Measurements from ENCODE around the gene OR51A4. TPM values are rescaled to one million over a fixed set of nuclear protein-coding genes. Genes with fewer than 3 reads are reported as not detected.
"Not testable (repeated sequence)": the region's sequence is repeated elsewhere in the genome, so short reads cannot be mapped to it uniquely, and the experiment has no call there.

The OR51A4 gene, protein sequence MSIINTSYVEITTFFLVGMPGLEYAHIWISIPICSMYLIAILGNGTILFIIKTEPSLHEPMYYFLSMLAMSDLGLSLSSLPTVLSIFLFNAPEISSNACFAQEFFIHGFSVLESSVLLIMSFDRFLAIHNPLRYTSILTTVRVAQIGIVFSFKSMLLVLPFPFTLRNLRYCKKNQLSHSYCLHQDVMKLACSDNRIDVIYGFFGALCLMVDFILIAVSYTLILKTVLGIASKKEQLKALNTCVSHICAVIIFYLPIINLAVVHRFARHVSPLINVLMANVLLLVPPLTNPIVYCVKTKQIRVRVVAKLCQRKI
- total RNA-seq (2014; rRNA removed; shearing (Covaris generic)): not detected in 2 replicates
- not detected in 2 replicates for polyA plus RNA-seq (2015; cell fraction: cytosol; rRNA removed)
- not detected in 2 replicates for polyA plus RNA-seq (2015; cell fraction: nucleus; rRNA removed)

GRCh38 chr11:4947505-4947904 lies at the start of gene OR51A4:
TSS of gene OR51A4 (minus strand) at chr11:4947605. CDS start at chr11:4947100, 505 bp downstream.
- no peak for DNase-seq (ENCODE audit: low read depth, low spot score)
- in situ Hi-C loops (cut with HindIII; ENCODE audit: low pct_unique_long_range_greater_than_20kb, low sequenced_read_pairs): no loop called here

DNA sequence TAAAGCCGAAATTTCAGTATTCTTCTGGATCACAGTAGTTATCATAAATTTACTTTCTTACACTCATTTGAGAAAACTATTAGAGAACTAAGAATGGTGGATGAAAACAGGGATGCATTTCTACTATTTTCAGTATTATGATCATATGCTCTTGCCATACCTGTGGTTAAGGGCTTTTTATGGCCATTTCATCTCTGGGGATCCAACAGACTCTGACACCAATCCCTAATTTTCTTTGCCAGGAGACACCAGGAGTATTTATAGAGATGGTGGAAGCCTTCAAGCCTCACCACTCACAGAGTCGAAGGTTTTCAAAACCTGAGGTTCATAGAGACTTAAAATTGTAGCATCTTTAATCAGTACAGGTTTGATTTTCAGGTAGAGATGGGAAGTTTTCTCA lies 47.1 kb upstream of the OR51A4 start, which contains the start of gene OR51L1:
TSS of gene OR51L1 (plus strand) at position 301 of the 400 bp plus-strand sequence. CDS start 4,132 bp downstream, outside the sequence.
- DNase-seq (ENCODE audit: low read depth, low spot score): no peak
- in situ Hi-C loops (cut with HindIII; ENCODE audit: low pct_unique_long_range_greater_than_20kb, low sequenced_read_pairs): no loop called here

DNA sequence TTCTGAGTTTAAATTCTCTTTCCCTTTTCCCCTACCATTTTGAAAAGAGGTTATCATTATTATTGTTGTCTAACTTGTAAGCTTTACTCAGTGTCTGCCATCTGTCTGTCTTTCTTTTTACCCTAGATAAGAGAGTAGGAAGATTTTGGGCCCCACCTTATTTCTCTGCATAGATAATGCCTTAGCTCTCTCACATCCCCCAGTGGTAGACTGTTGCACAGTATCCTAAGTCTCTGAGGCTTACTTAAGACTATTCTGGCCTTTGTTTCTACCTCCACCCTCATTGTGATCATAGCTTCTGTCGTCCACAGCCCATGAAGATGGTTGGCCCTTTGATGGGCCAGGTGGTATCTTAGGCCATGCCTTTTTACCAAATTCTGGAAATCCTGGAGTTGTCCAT lies 43.7 kb upstream of the OR51A4 start:
- in situ Hi-C loops (cut with HindIII; ENCODE audit: low pct_unique_long_range_greater_than_20kb, low sequenced_read_pairs): no loop called here
- peak; percentile 6 for DNase-seq (ENCODE audit: low read depth, low spot score)

DNA sequence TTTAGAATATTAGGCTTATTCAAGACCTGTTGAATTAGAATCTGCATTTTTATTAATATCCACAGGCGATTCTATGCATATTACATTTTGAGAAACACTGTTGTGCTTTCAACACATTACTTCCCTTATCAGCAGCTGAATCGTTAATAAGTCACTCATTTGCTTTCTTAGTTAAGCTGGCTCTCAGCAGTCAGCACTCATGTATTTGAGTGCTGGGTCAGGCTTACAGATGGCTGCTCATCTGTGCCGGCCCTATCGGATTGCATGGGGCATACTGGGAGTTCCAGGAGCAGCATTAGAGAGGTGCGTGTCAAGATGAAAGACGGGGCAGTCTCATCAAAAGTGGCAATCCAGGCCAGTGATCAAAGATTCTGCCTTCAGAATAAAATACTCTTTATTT lies 36.4 kb upstream of the OR51A4 start:
- in situ Hi-C loops (cut with HindIII; ENCODE audit: low pct_unique_long_range_greater_than_20kb, low sequenced_read_pairs): no loop called here

GRCh38 chr11:4982678-4983077 lies 35.3 kb upstream of the OR51A4 start:
- DNase-seq (ENCODE audit: low read depth, low spot score): no peak

More for the DNA sequence above, 36.4 kb upstream of the OR51A4 start:
- no peak for DNase-seq (ENCODE audit: low read depth, low spot score)

DNA sequence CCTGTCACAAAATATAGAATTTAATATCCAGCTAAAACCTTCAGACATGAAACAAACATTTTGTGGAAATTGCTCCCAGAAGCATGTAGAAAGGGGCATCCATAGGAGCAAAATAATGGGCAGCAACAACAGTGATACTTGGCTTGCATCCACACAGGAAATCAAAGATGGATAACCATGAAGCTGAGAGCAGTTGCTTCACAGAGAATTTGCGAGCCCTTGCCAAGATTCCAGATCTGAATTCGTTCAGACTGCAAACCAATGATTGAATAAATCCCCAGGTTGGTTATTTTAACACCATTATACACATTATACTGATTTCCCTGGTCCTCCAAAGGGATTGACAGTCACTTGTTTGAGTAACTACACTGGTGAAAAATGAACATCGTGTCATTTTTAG lies 31.6 kb upstream of the OR51A4 start:
- DNase-seq (ENCODE audit: low read depth, low spot score): no peak
- in situ Hi-C loops (cut with HindIII; ENCODE audit: low pct_unique_long_range_greater_than_20kb, low sequenced_read_pairs): no loop called here

More at GRCh38 chr11:4982678-4983077, 35.3 kb upstream of the OR51A4 start:
- in situ Hi-C loops (cut with HindIII; ENCODE audit: low pct_unique_long_range_greater_than_20kb, low sequenced_read_pairs): no loop called here

DNA sequence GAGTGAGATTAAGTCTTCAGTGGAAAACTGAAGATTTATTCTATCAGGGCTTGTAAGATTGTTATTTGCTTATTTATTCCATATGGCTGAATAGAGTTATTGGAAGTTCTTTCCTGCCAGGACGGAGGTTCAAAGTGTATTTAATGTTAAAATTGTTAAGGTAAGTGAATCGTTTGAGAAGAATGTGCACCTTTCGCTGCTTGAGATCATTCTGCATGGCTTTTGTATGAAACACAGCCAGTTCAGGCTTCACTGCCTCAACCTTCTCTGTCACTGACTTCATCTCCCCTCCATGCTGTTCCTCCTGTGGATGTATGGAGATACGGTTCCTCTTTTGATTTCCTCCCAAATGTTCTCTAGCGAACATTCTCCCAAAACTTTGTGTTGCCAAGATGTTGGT lies 28.0 kb upstream of the OR51A4 start:
- in situ Hi-C loops (cut with HindIII; ENCODE audit: low pct_unique_long_range_greater_than_20kb, low sequenced_read_pairs): no loop called here

DNA sequence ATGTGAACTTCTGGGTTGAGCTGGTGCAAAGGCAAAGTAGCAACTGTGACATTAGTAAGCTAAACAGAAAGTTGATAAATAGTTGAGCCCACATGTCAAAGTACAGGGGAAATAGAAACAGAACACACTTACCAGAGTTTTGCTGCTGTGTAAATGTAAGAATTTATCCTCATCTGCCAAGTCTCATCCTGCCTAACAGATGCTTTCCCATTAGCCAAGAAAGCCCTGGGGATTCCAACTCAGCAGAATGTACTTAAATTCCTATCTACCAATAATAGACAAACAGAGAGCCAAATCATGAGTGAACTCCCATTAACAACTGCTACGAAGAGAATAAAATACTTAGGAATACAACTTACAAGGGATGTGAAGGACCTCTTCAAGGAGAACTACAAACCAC lies 15.4 kb upstream of the OR51A4 start:
- no peak for DNase-seq (ENCODE audit: low read depth, low spot score)
- in situ Hi-C loops (cut with HindIII; ENCODE audit: low pct_unique_long_range_greater_than_20kb, low sequenced_read_pairs): no loop called here

More for the DNA sequence above, 28.0 kb upstream of the OR51A4 start:
- DNase-seq (ENCODE audit: low read depth, low spot score): no peak

DNA sequence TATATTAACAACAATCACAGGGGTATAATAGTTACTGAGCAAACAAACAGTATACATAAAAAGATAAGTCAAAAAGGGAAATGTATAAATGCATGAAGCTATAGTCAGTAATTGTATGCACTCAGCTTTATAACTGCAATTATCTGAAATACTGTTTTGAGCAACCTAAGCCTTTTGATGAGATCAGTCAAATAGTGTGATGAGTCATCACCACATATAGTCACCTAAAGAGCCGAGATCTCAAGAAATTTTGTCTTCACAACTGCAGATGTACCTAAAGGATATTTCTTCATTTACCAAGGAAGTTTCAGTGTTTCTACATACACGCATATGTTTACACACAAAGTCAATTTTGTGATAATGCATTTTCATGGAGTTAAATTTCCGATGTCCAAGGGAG lies 13.5 kb upstream of the OR51A4 start:
- DNase-seq (ENCODE audit: low read depth, low spot score): no peak
- in situ Hi-C loops (cut with HindIII; ENCODE audit: low pct_unique_long_range_greater_than_20kb, low sequenced_read_pairs): no loop called here

DNA sequence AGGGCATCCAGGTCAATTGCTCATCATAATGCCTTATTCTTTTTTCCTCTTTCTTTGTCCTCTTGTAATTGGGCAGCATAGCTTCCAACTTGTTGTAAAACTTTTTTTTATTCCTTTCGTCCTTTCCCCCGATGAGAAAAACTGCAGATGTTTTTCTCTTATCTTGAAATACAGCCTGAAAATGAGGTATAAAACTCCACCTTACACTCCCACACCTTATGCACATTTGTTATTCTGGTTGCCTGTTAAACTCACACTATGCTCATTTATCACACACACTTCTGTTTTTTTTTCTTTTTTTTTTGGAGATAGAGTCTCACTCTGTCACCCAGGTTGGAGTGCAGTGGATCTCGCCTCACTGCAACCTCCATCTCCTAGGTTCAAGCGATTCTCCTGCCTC lies 10.0 kb upstream of the OR51A4 start:
- no peak for DNase-seq (ENCODE audit: low read depth, low spot score)
- in situ Hi-C loops (cut with HindIII; ENCODE audit: low pct_unique_long_range_greater_than_20kb, low sequenced_read_pairs): no loop called here

DNA sequence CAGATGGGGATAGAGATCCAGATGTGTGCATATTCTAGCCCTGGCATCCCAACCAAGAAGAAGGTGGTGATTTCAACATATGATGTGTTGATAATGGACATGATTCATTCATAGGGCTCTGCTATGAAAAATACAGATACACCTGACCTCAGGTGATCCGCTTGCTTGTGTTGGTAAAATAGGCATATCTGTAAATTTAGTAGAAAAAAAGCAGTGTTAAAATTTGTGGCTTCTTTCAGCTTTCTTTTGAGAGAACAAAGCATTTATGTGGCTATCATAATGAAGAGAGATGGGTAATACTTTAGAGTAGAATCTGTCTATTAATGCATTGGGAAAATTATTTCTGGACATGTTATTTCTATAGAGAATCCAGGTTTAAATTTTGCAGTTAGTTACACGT lies 8.2 kb upstream of the OR51A4 start, which contains the start of gene OR51A2:
TSS of gene OR51A2 (minus strand) at position 101 of the 400 bp plus-strand sequence. CDS start at position 101, 0 bp downstream.
- DNase-seq (ENCODE audit: low read depth, low spot score); in situ Hi-C loops (cut with HindIII; ENCODE audit: low pct_unique_long_range_greater_than_20kb, low sequenced_read_pairs): not testable (repeated sequence)

GRCh38 chr11:4936745-4937144 lies 10.7 kb downstream of the OR51A4 start:
- in situ Hi-C loops (cut with HindIII; ENCODE audit: low pct_unique_long_range_greater_than_20kb, low sequenced_read_pairs): no loop called here
- no peak for DNase-seq (ENCODE audit: low read depth, low spot score)

DNA sequence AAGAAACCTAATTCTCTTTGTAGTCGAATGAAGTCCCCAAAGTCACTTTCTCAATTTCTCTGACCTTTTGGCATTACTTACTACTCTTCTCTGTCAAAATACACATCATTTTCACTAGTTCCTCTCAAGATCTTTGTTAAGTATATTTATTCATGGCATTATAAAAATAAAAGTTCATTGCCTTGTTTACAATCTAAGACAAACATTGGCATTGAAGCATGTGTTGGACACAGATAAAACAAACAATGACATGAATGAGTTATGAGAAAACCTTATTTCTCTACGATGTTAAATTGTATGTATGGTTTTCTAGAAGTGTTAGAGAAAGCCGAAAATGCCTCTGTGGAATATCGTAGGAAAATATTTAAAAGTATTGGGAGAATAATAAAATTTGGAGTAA lies 14.7 kb downstream of the OR51A4 start:
- DNase-seq (ENCODE audit: low read depth, low spot score): no peak
- in situ Hi-C loops (cut with HindIII; ENCODE audit: low pct_unique_long_range_greater_than_20kb, low sequenced_read_pairs): no loop called here

DNA sequence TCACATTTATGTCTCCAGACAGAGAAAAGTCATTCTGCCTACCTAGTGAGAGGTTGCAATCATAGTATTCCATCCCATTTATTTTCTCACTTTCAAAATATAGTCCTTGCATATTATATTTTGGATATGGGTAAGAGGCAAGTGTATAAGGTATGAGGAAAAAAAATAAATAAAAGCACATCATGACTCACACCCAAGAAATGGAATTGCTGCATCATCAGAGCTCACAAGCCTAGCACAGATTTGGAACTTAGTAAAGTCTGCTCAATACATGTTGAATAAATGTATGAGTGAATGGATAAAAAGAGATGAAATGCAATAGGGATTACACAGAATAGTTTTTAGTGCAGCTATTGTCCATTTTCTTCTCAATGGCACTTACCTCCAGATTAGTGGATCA lies 20.8 kb downstream of the OR51A4 start:
- no peak for DNase-seq (ENCODE audit: low read depth, low spot score)
- in situ Hi-C loops (cut with HindIII; ENCODE audit: low pct_unique_long_range_greater_than_20kb, low sequenced_read_pairs): no loop called here

DNA sequence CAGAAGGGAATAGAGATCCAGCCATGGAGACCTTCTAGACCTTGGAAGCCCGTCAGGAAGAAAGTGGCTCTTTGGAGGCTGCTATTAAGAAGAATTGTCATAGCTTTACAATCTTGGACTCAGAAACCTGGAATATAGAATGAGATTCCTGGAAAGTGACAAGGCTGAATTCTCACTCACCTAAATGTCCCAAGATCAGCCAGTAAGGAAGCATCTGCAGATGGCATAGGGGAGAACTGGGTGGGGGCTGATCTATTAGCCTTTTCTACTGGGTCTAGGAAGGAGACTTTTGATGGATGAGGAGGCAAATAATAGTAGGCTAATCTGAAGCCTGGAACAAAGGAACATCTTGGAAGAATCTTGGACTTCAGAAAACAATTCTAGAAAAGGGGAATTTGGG lies 23.2 kb downstream of the OR51A4 start, which contains the start of gene OR51G1:
TSS of gene OR51G1 (minus strand) at position 101 of the 400 bp plus-strand sequence. CDS start at position 101, 0 bp downstream.
- DNase-seq (ENCODE audit: low read depth, low spot score): no peak

GRCh38 chr11:4922304-4922703 lies 25.1 kb downstream of the OR51A4 start:
- in situ Hi-C loops (cut with HindIII; ENCODE audit: low pct_unique_long_range_greater_than_20kb, low sequenced_read_pairs): no loop called here

More for the DNA sequence above, 23.2 kb downstream of the OR51A4 start, which contains the start of gene OR51G1:
- in situ Hi-C loops (cut with HindIII; ENCODE audit: low pct_unique_long_range_greater_than_20kb, low sequenced_read_pairs): no loop called here

DNA sequence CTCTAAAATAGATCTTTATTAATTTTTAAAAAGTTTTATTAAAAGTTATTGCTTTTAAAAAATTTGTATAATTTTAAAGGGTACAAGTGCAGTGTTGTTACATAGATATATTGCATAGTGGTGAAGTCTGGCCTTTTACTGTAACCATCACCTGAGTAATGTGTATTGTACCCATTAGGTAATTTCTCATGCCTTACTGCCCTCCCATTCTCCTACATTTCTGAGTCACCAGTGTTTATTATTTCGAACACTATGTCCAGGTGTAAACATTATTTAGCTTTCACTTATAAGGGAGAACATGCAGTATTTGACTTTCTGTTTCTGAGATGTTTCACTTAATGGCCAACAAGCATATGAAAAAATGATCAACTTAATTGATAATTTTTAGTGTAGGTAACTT lies 25.6 kb downstream of the OR51A4 start:
- no peak for DNase-seq (ENCODE audit: low read depth, low spot score)
- in situ Hi-C loops (cut with HindIII; ENCODE audit: low pct_unique_long_range_greater_than_20kb, low sequenced_read_pairs): no loop called here

More at GRCh38 chr11:4922304-4922703, 25.1 kb downstream of the OR51A4 start:
- no peak for DNase-seq (ENCODE audit: low read depth, low spot score)

GRCh38 chr11:4919250-4919649 lies 28.2 kb downstream of the OR51A4 start, which contains the start of gene OR51G2:
TSS of gene OR51G2 (minus strand) at chr11:4919350. CDS start at chr11:4915663, 3,687 bp downstream.
- in situ Hi-C loops (cut with HindIII; ENCODE audit: low pct_unique_long_range_greater_than_20kb, low sequenced_read_pairs): no loop called here
- no peak for DNase-seq (ENCODE audit: low read depth, low spot score)

GRCh38 chr11:4916581-4916980 lies 30.8 kb downstream of the OR51A4 start:
- no peak for DNase-seq (ENCODE audit: low read depth, low spot score)
- in situ Hi-C loops (cut with HindIII; ENCODE audit: low pct_unique_long_range_greater_than_20kb, low sequenced_read_pairs): no loop called here

All from SK-MEL-5 (cell line).